H7 (cell line): Measurements from ENCODE around the gene OR6K6. TPM values are rescaled to one million over a fixed set of nuclear protein-coding genes. Genes with fewer than 3 reads are reported as not detected.

ENCODE experiments used
- DNase-seq: peaks from one replicate; pipeline ENCODE4 v3.0.0; 2012
- H3K27me3 ChIP-seq: 2 replicates; pipeline ENCODE4 v1.6.0; 2011; ENCODE audit warnings: mild to moderate bottlenecking, low read length; ENCODE audit not compliant: control insufficient read depth, insufficient read depth
- H3K36me3 ChIP-seq: replicated peaks from 2 replicates; pipeline ENCODE4 v1.5.1; 2011; ENCODE audit warnings: low read length; ENCODE audit not compliant: control insufficient read depth, insufficient read depth
- H3K4me3 ChIP-seq: 2 replicates; pipeline ENCODE4 v1.5.1; 2011; ENCODE audit warnings: low read depth, mild to moderate bottlenecking, control low read depth, low read length, moderate library complexity; ENCODE audit not compliant: insufficient read depth
- total RNA-seq: library from RNA; depleted of rRNA; stranded (reverse); fragments of >200 nt; shearing (Covaris generic); gene quantifications from 2 replicates; pipeline ENCODE4 v1.2.3, GENCODE V29; 2014; rRNA removed

The OR6K6 gene
- not detected in 2 replicates for total RNA-seq

- Histone ChIP-seq H3K27me3 (no peaks in the 10 kb centered on the region), H3K36me3 (no peaks in the 10 kb centered on the region), H3K4me3 (no peak within 1 kb of the TSS)
- DNase-seq: no peak
These were observed at the start of gene OR6K6 for GRCh38 chr1:158754420-158754819. OR6K6 (plus strand) TSS chr1:158754720; CDS start chr1:158754888, 168 bp downstream.

GRCh38 chr1:158706096-158706495 lies 48.4 kb upstream of the OR6K6 start:
- Histone ChIP-seq H3K27me3 (no peaks in the 10 kb centered on the region), H3K4me3 (no peak overlapping the region), H3K36me3 (no peaks in the 10 kb centered on the region)
- no peak for DNase-seq

- no peak overlapping the region for H3K4me3 ChIP-seq
- H3K36me3 ChIP-seq: no peaks in the 10 kb centered on the region
- no peak for DNase-seq
- H3K27me3 ChIP-seq: no peaks in the 10 kb centered on the region; the same call in 1 of the 2 replicates
These were observed 43.4 kb upstream of the OR6K6 start for GRCh38 chr1:158711098-158711497.

GRCh38 chr1:158714754-158715153 lies 39.8 kb upstream of the OR6K6 start:
- Histone ChIP-seq H3K36me3 (no peaks in the 10 kb centered on the region), H3K4me3 (no peak overlapping the region), H3K27me3 (no peaks in the 10 kb centered on the region; the same call in 1 of the 2 replicates)
- DNase-seq: no peak

GRCh38 chr1:158716335-158716734 lies 38.2 kb upstream of the OR6K6 start:
- no peak for DNase-seq
- H3K36me3 ChIP-seq: no peaks in the 10 kb centered on the region
- H3K4me3 ChIP-seq: no peak overlapping the region
- no peaks in the 10 kb centered on the region; the same call in 1 of the 2 replicates for H3K27me3 ChIP-seq

GRCh38 chr1:158717344-158717743 lies 37.2 kb upstream of the OR6K6 start:
- no peak for DNase-seq
- no peaks in the 10 kb centered on the region for H3K27me3 ChIP-seq
- no peak overlapping the region for H3K4me3 ChIP-seq
- H3K36me3 ChIP-seq: no peaks in the 10 kb centered on the region

- Histone ChIP-seq H3K4me3 (no peak overlapping the region), H3K27me3 (no peaks in the 10 kb centered on the region), H3K36me3 (no peaks in the 10 kb centered on the region)
- no peak for DNase-seq
These were observed 34.9 kb upstream of the OR6K6 start for GRCh38 chr1:158719664-158720063.

- DNase-seq: no peak
- no peaks in the 10 kb centered on the region for H3K36me3 ChIP-seq
- H3K4me3 ChIP-seq: no peak within 1 kb of the TSS
- H3K27me3 ChIP-seq: no peaks in the 10 kb centered on the region
These were observed 33.9 kb upstream of the OR6K6 start, which contains the start of gene OR6K3 for GRCh38 chr1:158720620-158721019. OR6K3 (minus strand) TSS chr1:158720720; CDS start chr1:158718115, 2,605 bp downstream.

- no peak overlapping the region for H3K4me3 ChIP-seq
- no peaks in the 10 kb centered on the region for H3K27me3 ChIP-seq
- DNase-seq: no peak
- no peaks in the 10 kb centered on the region for H3K36me3 ChIP-seq
These were observed 30.1 kb upstream of the OR6K6 start for GRCh38 chr1:158724442-158724841.

GRCh38 chr1:158728510-158729225 lies 25.9 kb upstream of the OR6K6 start:
- Histone ChIP-seq H3K4me3 (no peak overlapping the region), H3K36me3 (no peaks in the 10 kb centered on the region), H3K27me3 (no peaks in the 10 kb centered on the region)
- no peak for DNase-seq

- Histone ChIP-seq H3K4me3 (no peak overlapping the region), H3K36me3 (no peaks in the 10 kb centered on the region), H3K27me3 (no peaks in the 10 kb centered on the region)
- DNase-seq: no peak
These were observed 24.1 kb upstream of the OR6K6 start for GRCh38 chr1:158730453-158730852.

GRCh38 chr1:158731707-158732106 lies 22.8 kb upstream of the OR6K6 start:
- no peak for DNase-seq
- H3K27me3 ChIP-seq: no peaks in the 10 kb centered on the region
- no peak overlapping the region for H3K4me3 ChIP-seq
- no peaks in the 10 kb centered on the region for H3K36me3 ChIP-seq

- Histone ChIP-seq H3K4me3 (no peak overlapping the region), H3K27me3 (no peaks in the 10 kb centered on the region), H3K36me3 (no peaks in the 10 kb centered on the region)
- no peak for DNase-seq
These were observed 22.0 kb upstream of the OR6K6 start for GRCh38 chr1:158732524-158732923.

GRCh38 chr1:158735848-158736247 lies 18.7 kb upstream of the OR6K6 start:
- Histone ChIP-seq H3K4me3 (no peak overlapping the region), H3K36me3 (no peaks in the 10 kb centered on the region), H3K27me3 (no peaks in the 10 kb centered on the region)
- DNase-seq: no peak

- DNase-seq: no peak
- H3K36me3 ChIP-seq: no peaks in the 10 kb centered on the region
- H3K4me3 ChIP-seq: no peak overlapping the region
- no peaks in the 10 kb centered on the region for H3K27me3 ChIP-seq
These were observed 2.3 kb upstream of the OR6K6 start for GRCh38 chr1:158752155-158752712.
